GM19395 (cell line): ENCODE results near the gene OR5D14.

Experiments
- ATAC-seq: cut with Tn5 transposase; IDR thresholded peaks from one replicate; pipeline ENCODE4 v1.9.1; 2021; ENCODE audit warnings: mild to moderate bottlenecking, moderate library complexity; ENCODE audit not compliant: unreplicated experiment

Gene OR5D14

DNA sequence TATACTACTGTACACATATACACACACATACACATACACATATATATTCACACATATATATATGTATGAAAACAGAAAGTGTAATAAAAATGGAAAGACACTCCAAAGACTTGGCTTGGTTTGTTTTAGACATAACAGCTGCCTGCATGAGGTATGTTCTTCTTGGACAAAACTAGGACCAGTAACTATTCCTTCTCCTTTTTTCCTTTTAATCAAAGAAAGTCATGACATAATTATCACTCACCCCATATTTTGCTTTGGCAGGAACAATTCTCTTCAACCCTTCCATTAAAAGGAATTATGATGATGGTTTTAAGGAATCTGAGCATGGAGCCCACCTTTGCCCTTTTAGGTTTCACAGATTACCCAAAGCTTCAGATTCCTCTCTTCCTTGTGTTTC lies at the start of gene OR5D14:
TSS of gene OR5D14 (plus strand) at position 301 of the 400 bp plus-strand sequence. CDS start at position 301, 0 bp downstream.
- no peak for ATAC-seq

DNA sequence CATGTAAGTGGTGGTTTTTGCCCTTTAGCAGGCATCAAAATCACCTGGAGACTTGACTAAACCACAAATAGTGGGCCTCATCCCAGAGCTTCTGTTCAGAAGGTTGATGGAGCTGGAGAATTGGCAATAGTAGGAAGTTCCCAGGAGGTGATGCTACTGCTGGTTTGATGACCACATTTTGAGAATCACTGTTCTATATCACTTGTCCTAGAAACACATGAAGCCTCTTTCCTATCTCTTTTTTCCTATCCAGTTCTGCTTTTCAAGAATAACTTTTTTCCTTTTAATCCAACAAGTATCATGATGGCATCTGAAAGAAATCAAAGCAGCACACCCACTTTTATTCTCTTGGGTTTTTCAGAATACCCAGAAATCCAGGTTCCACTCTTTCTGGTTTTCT lies 22.2 kb upstream of the OR5D14 start, which contains the start of gene OR5D13:
TSS of gene OR5D13 (plus strand) at position 301 of the 400 bp plus-strand sequence. CDS start at position 301, 0 bp downstream.
- no peak for ATAC-seq

DNA sequence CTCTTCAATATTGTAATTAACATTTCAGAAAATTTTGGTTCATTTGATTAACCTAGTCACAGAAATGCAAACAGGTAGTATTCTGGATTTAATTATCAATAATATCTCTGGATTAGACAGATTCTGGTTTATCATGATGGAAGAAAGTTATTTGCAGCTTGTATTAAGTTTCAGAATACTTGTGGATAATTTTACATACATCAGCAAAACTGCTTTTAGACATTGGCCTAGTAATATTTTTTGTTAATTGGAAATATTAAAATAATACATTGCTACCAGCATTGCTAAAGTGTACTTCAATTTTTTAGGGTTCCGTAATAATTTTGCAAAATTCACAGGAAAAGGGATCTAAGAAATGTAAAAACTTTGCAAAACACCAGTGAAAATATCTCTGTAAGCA lies 3.8 kb upstream of the OR5D14 start:
- no peak for ATAC-seq

DNA sequence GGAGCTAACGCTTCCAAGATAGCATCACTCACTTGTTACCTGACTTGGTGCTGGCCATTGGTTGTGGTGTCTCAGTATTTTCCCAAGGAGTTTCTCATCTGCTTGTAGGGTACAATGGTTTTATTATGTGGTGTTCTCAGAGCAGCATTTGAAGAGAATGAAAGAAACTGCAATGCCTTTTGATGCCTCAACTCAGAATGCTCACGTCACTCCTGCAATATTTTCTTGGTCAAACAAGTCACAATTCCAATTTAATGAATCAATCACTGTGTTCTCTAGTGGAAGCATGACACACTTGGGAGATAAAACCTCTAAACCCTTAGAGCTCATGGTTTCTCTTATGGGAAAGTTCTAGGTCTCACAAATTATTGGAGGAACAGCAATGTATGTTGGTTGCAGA lies 2.0 kb upstream of the OR5D14 start:
- no peak for ATAC-seq

DNA sequence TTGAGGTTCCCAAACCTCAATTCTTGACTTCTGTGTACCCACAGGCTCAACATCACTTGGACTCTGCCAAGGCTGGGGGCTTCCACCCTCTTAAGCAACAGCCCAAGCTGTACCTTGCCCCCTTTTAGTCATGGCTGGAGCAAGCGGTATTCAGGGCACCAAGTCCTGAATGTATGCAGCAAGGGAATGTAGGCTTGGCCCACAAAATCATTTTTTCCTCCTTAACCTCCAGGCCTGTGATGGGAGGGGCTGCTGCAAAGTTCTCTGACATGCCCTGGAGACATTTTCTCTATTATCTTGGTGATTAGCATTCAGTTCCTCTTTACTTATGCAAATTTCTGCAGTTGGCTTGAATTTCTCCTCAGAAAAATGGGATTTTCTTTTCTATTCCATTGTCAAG lies 10.9 kb downstream of the OR5D14 start:
- ATAC-seq: no peak

DNA sequence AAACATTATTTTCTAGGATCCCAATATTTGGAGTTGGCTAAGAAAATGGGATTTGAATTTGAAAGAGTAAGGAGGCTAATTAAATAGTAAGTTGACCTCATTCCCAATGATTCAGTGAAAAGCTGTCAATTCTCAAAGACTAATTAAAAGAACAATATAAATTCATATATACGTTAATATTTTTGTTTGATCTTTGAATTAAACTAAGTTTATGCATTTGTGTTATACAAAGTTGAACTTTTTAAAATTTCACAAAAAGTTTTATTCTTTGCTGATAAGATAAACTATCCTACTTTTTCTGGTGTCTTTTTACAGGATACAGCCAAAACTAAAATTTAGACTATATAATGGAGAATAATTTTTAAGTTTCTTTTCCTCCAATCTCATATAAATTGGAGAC lies 15.7 kb downstream of the OR5D14 start, which contains the start of gene OR5L1:
TSS of gene OR5L1 (plus strand) at position 301 of the 400 bp plus-strand sequence. CDS start 100 bp downstream, outside the sequence.
- no peak for ATAC-seq

DNA sequence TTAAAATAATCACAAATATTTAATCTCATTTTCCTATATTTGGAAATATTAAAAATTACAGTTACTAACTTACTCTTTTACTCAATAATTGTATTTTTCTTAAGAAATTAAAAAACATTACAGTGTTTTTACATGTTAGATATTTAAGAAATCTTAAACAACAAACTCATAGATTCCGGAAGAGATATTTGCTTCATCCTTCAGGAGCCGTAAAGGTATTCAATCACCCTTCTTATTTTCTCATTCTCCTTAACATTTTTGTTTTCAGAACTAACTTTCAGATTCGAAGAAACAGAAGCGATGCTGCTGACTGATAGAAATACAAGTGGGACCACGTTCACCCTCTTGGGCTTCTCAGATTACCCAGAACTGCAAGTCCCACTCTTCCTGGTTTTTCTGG lies 24.0 kb downstream of the OR5D14 start, which contains the start of gene OR5D18:
TSS of gene OR5D18 (plus strand) at position 301 of the 400 bp plus-strand sequence. CDS start at position 301, 0 bp downstream.
- ATAC-seq: no peak

DNA sequence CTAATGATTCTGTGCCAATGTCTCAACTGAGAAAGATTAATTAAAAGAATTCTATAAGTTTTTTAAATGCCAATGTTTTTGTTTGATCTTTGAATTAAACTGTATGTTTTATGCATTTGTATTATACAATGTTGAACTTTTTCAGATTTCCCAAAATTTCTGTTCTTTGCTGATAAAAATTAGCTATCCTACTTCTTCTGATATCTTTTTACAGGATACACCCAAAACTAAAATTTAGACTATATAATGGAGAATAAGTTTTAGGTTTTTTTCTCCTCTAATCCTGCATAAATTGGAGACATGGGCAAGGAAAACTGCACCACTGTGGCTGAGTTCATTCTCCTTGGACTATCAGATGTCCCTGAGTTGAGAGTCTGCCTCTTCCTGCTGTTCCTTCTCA lies 31.6 kb downstream of the OR5D14 start, which contains the start of gene OR5L2:
TSS of gene OR5L2 (plus strand) at position 301 of the 400 bp plus-strand sequence. CDS start at position 301, 0 bp downstream.
- ATAC-seq: no peak

GRCh38 chr11:55838452-55838851 lies 43.1 kb downstream of the OR5D14 start, which contains the start of gene OR5D16:
TSS of gene OR5D16 (plus strand) at chr11:55838752. CDS start at chr11:55838752, 0 bp downstream.
- no peak for ATAC-seq
